BLaER1 treated with 17β-estradiol and CSF1 and Interleukin-3, amounts not matched to agents 10 nM and 100 nM (cell line): Measurements from ENCODE around the gene SERBP1.

Experiments
- H3K27ac ChIP-seq, 11 experiments: shearing (Covaris generic); formaldehyde crosslinking; 2 replicates each; pipeline ENCODE4 v1.8.1; 2022
- H3K27me3 ChIP-seq, 11 experiments: shearing (Covaris generic); formaldehyde crosslinking; 2 replicates each; pipeline ENCODE4 v1.8.1; 2022
- H3K36me3 ChIP-seq, 11 experiments: shearing (Covaris generic); formaldehyde crosslinking; 2 replicates each; pipeline ENCODE4 v1.8.1; 2022
- H3K4me1 ChIP-seq, 10 experiments: shearing (Covaris generic); formaldehyde crosslinking; 2 replicates each; pipeline ENCODE4 v1.8.1; 2022
- H3K4me2 ChIP-seq, 11 experiments: shearing (Covaris generic); formaldehyde crosslinking; 2 replicates each; pipeline ENCODE4 v1.8.1; 2022
- H3K4me3 ChIP-seq, 10 experiments: shearing (Covaris generic); formaldehyde crosslinking; 2 replicates each; pipeline ENCODE4 v1.8.1; 2022
- H3K9ac ChIP-seq, 11 experiments: shearing (Covaris generic); formaldehyde crosslinking; 2 replicates each; pipeline ENCODE4 v1.8.1; 2022
- H3K9me3 ChIP-seq, 11 experiments: shearing (Covaris generic); formaldehyde crosslinking; replicated peaks in 1 of 11; 2 replicates each; pipeline ENCODE4 v1.8.1; 2022
- H4K20me1 ChIP-seq, 11 experiments: shearing (Covaris generic); formaldehyde crosslinking; 2 replicates each; pipeline ENCODE4 v1.8.1; 2022
- Cebpa-rat ChIP-seq, 11 experiments: shearing (Covaris generic); IDR thresholded peaks; 2 replicates each; pipeline ENCODE4 v1.8.1; 2022

The SERBP1 gene

DNA sequence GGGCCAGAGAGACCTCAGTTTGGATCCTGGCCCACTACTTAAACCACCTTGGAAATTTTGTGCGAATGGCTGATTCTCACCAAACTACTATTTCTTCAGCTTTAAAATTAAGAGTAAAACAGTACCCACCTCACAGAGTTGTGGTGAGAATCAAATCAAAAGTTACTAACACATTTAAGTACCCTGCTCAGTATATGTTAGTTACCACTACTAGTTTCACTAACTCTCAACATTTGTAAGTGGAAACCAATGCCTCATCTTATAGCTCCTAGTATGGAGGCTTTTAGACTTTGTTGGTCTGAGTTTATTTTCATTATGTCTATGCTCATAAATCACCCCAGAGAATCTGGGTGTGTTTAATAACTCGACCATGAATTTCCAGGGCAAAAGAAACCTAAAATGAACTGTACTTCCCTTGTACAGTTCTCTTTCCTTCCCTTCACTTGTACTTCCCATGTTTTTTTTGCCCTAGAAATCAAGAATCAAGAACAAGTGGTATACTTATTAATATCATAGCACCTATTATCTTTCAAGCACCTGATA, 11.6 kb upstream of the SERBP1 start:
- no peaks in the 10 kb centered on the region for H3K27me3 ChIP-seq
- H3K4me2 ChIP-seq: peak overlapping the region; percentile 18 to 65 (median 58); a peak in 20 of 22 replicates
- H3K4me3 ChIP-seq: no peak overlapping the region
- H3K27ac ChIP-seq: peak overlapping the region in 1 of 11 experiments; percentile 18; a peak in 1 of 22 replicates
- no peaks in the 10 kb centered on the region for H4K20me1 ChIP-seq
- H3K9ac ChIP-seq: peak overlapping the region in 4 of 11 experiments; percentile 7 to 52 (median 26); a peak in 2 of 22 replicates
- no peak for TF ChIP-seq Cebpa-rat (IDR thresholded peaks at IDR 0.05)
- H3K36me3 ChIP-seq: no peaks in the 10 kb centered on the region
- no peaks in the 10 kb centered on the region for H3K9me3 ChIP-seq
- H3K4me1 ChIP-seq: peaks cover 21 to 35% (median 30%) of the 10 kb centered on the region in 10 experiments

DNA sequence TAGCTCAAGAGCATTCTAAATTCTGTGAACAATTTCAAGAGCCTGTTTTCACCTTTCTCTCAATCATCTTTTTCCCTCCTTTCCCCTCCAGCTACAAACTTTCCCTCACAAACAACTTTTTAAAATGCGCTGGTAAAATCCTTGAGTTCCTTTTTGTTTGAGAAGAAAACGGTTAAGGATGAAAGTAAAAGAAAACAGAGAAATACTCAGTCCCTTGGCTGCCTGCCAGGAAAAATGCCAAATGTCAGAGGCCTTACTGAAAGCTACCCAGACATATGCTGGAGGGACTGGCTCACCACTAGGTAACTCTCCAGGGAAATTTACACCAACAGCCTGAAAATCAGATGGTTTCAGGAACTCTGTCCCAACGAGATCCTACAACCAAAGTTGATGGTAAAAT, 11.0 kb upstream of the SERBP1 start:
- H3K4me2 ChIP-seq: peak overlapping the region; percentile 18 to 65 (median 58)
- H3K36me3 ChIP-seq: no peaks in the 10 kb centered on the region
- peak overlapping the region in 6 of 11 experiments; percentile 3 to 38 (median 20); a peak in 8 of 22 replicates for H3K27ac ChIP-seq
- no peak for TF ChIP-seq Cebpa-rat (IDR thresholded peaks at IDR 0.05)
- no peaks in the 10 kb centered on the region for H3K9me3 ChIP-seq
- peak overlapping the region in 7 of 11 experiments; percentile 7 to 52 (median 20); a peak in 5 of 22 replicates for H3K9ac ChIP-seq
- no peaks in the 10 kb centered on the region for H4K20me1 ChIP-seq
- H3K4me1 ChIP-seq: peaks cover 17 to 29% (median 25%) of the 10 kb centered on the region in 10 experiments
- H3K4me3 ChIP-seq: no peak overlapping the region; a peak in 1 of 20 replicates
- H3K27me3 ChIP-seq: no peaks in the 10 kb centered on the region

DNA sequence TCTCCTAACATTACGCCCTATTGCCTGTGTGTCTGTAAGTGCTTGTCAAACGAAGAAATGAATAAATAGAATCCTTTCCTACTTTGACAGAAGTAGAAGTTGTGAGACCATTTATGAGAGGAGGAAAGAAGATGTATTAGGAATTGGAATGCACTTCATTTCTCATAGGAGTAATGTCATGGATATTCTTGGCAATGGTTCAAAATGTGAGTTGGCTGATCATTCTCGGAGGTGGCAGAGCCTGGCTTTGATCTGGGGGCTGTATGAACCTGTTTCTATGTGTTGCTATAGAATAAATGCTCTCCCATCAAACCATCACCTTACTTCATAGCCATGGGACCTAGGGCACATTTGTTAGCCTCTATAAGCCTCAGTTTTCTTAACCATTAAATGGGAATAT, 10.1 kb upstream of the SERBP1 start:
- Histone ChIP-seq H3K27ac (no peak overlapping the region), H3K9ac (no peak overlapping the region)

DNA sequence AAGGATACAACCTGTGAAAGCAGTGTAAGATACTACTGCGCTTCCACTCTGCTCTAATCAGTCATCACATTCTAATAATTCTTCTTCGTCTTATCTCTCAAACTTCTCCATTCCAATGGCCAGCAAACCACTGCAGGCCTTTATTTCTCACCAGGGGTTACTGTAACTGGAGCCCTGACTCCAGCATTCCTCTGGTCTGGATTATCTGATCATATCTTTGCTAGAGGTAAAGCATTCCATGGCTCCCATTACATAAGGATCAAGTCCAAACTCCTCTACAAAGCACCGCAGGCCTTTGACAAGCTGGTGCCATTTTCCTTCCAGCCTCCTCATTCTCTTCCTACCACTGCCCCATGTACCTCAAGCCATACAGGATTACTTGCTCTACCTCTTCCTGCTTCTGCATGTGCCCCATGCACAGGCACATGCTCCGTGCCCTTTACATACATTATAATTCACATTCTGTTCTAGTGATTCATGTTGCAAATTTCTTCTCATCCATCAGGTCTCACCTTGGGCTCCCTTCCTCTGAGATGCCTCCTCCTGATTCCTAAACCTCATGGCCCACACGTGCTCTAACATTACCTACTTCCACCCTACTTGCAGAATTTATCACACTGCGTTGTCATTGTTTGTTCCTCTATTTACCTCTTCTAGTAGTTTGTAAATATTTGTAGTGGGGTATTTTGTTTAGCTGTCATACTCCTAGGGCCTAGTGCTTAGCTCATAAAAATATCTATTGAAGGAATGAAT, 9.3 kb upstream of the SERBP1 start:
- TF ChIP-seq Cebpa-rat (IDR thresholded peaks at IDR 0.05): no peak
- Histone ChIP-seq H3K4me1 (peaks cover 19 to 36% (median 24%) of the 10 kb centered on the region in 10 experiments), H3K9me3 (no peaks in the 10 kb centered on the region), H3K9ac (no peak overlapping the region), H3K27ac (no peak overlapping the region), H3K27me3 (no peaks in the 10 kb centered on the region), H4K20me1 (no peaks in the 10 kb centered on the region), H3K4me2 (no peak overlapping the region), H3K36me3 (no peaks in the 10 kb centered on the region), H3K4me3 (no peak overlapping the region)

More for the DNA sequence above, 10.1 kb upstream of the SERBP1 start:
- H3K27me3 ChIP-seq: no peaks in the 10 kb centered on the region
- H3K4me2 ChIP-seq: peak overlapping the region in 6 of 11 experiments; percentile 41 to 65 (median 54); a peak in 9 of 22 replicates
- H3K4me3 ChIP-seq: no peak overlapping the region
- H3K4me1 ChIP-seq: peaks cover 15 to 29% (median 19%) of the 10 kb centered on the region in 10 experiments
- TF ChIP-seq Cebpa-rat (IDR thresholded peaks at IDR 0.05): no peak
- no peaks in the 10 kb centered on the region for H3K9me3 ChIP-seq
- H4K20me1 ChIP-seq: no peaks in the 10 kb centered on the region
- H3K36me3 ChIP-seq: no peaks in the 10 kb centered on the region

DNA sequence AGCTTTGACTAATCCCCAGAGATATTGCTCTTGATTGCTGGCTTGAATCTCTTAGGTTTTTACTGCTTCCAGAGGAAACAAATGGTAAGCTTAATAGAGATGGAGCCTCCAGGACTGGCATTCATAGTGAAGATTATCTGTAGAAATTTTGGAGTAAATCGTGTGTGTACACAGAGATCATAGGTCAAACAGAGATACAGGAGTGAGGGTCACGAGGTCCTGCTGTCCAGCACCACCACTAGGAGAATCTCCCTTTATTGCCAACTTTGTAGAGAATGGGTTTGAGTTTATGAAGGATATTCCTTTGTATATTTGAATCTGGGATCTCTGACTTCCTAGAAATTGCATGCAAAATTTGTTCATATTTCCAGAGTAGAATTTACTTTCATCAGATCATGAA, 7.8 kb upstream of the SERBP1 start:
- H3K27me3 ChIP-seq: no peaks in the 10 kb centered on the region
- no peak overlapping the region for H3K9ac ChIP-seq
- H3K4me3 ChIP-seq: no peak overlapping the region
- H3K4me1 ChIP-seq: peaks cover 34 to 51% (median 38%) of the 10 kb centered on the region in 10 experiments
- no peak overlapping the region for H3K27ac ChIP-seq
- no peaks in the 10 kb centered on the region for H3K9me3 ChIP-seq
- H4K20me1 ChIP-seq: no peaks in the 10 kb centered on the region
- TF ChIP-seq Cebpa-rat (IDR thresholded peaks at IDR 0.05): no peak
- H3K4me2 ChIP-seq: no peak overlapping the region
- H3K36me3 ChIP-seq: no peaks in the 10 kb centered on the region

DNA sequence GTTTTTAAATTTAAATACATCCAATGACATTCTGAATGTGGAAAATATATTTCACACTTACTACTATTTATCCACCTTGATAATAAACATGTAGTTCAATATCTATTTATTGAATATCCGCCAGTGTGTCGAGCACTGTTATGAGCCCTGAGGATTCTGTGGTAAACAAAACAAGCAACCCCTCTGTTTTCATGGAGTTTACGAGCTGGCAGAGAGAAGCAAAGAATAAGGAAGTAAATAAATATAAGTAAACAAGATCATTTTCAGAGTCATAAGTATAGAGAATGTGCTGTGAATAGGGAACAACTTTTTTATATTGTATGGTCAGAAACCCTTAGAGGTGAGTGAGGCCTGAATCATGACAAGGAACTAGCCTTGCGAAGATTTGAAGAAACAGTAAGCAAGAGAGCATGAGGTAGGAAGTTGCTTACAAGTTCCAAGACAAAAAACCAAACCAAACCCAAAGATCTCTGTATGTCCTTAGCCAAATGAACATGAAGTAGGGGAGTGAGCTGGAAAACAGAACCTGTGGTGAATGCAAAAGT, 6.4 kb upstream of the SERBP1 start:
- Histone ChIP-seq H3K4me3 (no peak overlapping the region), H3K4me1 (peaks cover 38 to 56% (median 45%) of the 10 kb centered on the region in 10 experiments), H3K9ac (peak overlapping the region in 1 of 11 experiments; percentile 15; a peak in 1 of 22 replicates), H3K27me3 (no peaks in the 10 kb centered on the region), H3K27ac (peak overlapping the region in 3 of 11 experiments; percentile 7 to 21 (median 8); a peak in 1 of 22 replicates), H3K9me3 (no peaks in the 10 kb centered on the region), H4K20me1 (no peaks in the 10 kb centered on the region), H3K4me2 (peak overlapping the region in 2 of 11 experiments; percentile 44 to 66; a peak in 4 of 22 replicates), H3K36me3 (no peaks in the 10 kb centered on the region)
- TF ChIP-seq Cebpa-rat (IDR thresholded peaks at IDR 0.05): no peak

DNA sequence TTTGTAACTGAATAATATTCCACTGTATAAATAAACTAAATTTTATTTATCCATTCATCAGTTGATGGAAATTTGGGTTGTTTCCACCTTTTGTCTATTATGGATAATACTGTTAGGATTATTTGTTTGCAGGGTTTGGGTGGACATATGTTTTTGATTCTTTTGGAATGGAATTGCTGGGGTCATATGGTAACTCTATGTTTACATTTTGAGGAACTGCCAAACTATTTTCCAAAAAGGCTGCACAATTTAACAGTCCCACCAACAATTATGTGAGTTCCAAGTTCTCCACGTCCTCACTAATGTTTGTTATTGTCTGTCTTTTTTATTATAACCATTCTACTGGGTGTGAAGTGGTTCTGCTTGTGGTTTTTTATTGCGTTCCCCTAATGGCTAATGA, 4.3 kb upstream of the SERBP1 start:
- TF ChIP-seq Cebpa-rat (IDR thresholded peaks at IDR 0.05): no peak
- H3K9ac ChIP-seq: no peak overlapping the region
- H3K36me3 ChIP-seq: peaks cover 0 to 1% (median 0%) of the 10 kb centered on the region in 11 experiments; a peak in 2 of 22 replicates
- peak overlapping the region in 2 of 11 experiments; percentile 68 to 71; a peak in 2 of 22 replicates for H3K27ac ChIP-seq
- peak overlapping the region in 9 of 11 experiments; percentile 59 to 82 (median 76); a peak in 12 of 22 replicates for H3K4me2 ChIP-seq
- H3K4me1 ChIP-seq: peaks cover 32 to 49% (median 38%) of the 10 kb centered on the region in 10 experiments
- no peak overlapping the region for H3K4me3 ChIP-seq
- H3K9me3 ChIP-seq: no peaks in the 10 kb centered on the region
- no peaks in the 10 kb centered on the region for H3K27me3 ChIP-seq
- H4K20me1 ChIP-seq: peaks cover 2 to 5% (median 3%) of the 10 kb centered on the region in 11 experiments; a peak in 20 of 22 replicates

DNA sequence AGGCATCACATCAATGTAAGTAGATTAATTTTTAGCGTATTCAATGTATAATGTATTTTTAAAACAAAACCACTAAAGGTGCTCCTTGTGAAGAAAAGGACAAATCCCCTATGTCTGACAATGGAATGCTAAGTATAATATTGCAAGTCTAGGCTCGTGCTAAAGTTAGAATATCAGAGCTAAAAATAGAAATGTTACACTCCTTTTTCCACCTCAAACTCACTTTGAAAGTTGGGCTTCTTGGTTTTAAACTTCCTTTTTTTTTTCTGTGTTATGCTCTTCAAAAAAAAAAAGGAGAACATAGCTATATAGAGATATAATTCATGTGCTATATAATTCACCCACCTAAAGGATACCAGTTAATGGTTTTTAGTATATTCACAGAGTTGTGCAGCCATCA, 3.6 kb upstream of the SERBP1 start:
- H3K4me3 ChIP-seq: no peak overlapping the region
- H3K9ac ChIP-seq: peak overlapping the region in 5 of 11 experiments; percentile 21 to 58 (median 43); a peak in 8 of 22 replicates
- peaks cover 0 to 8% (median 6%) of the 10 kb centered on the region in 11 experiments; a peak in 15 of 22 replicates for H3K36me3 ChIP-seq
- peak overlapping the region; percentile 56 to 82 (median 76) for H3K4me2 ChIP-seq
- peaks cover 8 to 12% (median 10%) of the 10 kb centered on the region in 11 experiments for H4K20me1 ChIP-seq
- peak overlapping the region in 9 of 11 experiments; percentile 25 to 71 (median 59); a peak in 13 of 22 replicates for H3K27ac ChIP-seq
- no peak for TF ChIP-seq Cebpa-rat (IDR thresholded peaks at IDR 0.05)
- H3K9me3 ChIP-seq: no peaks in the 10 kb centered on the region
- H3K4me1 ChIP-seq: peaks cover 32 to 49% (median 38%) of the 10 kb centered on the region in 10 experiments
- H3K27me3 ChIP-seq: no peaks in the 10 kb centered on the region

DNA sequence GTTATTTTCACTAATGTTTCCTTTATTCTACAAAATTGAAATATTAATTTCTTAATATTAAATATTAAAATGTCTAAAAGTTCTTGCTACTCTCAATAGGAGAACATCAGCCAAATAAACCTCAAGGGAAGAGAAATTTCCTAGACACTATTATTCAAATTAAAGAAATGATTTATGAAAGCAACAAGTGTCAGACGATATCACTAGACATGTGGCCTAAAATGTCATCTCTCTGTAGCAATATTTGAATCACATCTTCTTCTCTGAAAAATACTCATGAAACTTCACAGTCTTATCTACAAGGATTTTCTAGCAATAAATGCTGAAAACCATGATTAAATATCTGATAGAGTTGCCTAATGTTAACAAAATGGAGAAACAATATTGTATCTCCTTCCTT, 2.5 kb upstream of the SERBP1 start:
- no peak for TF ChIP-seq Cebpa-rat (IDR thresholded peaks at IDR 0.05)
- H3K27me3 ChIP-seq: no peaks in the 10 kb centered on the region
- peaks cover 32 to 49% (median 38%) of the 10 kb centered on the region in 10 experiments for H3K4me1 ChIP-seq
- no peak overlapping the region for H3K9ac ChIP-seq
- H3K36me3 ChIP-seq: peaks cover 0 to 19% (median 16%) of the 10 kb centered on the region in 11 experiments; a peak in 16 of 22 replicates
- no peaks in the 10 kb centered on the region for H3K9me3 ChIP-seq
- H3K4me2 ChIP-seq: peak overlapping the region; percentile 56 to 82 (median 76); a peak in 21 of 22 replicates
- H3K27ac ChIP-seq: peak overlapping the region in 5 of 11 experiments; percentile 38 to 71 (median 64); a peak in 3 of 22 replicates
- H3K4me3 ChIP-seq: no peak overlapping the region
- H4K20me1 ChIP-seq: peaks cover 19 to 23% (median 21%) of the 10 kb centered on the region in 11 experiments
